GM18520 (cell line): ENCODE results near the gene MYCBPAP.
A peak's percentile ranks its signal among the peaks of the same experiment; 100 is the strongest.

Experiments used
- ATAC-seq: cut with Tn5 transposase; IDR thresholded peaks from one replicate; pipeline ENCODE4 v1.9.1; 2021; ENCODE audit not compliant: unreplicated experiment

The MYCBPAP gene

GRCh38 chr17:50507871-50508572 is at the start of gene MYCBPAP:
Gene MYCBPAP (plus strand): TSS chr17:50508439. CDS start chr17:50508675, 236 bp downstream.
- peak; percentile 54 for ATAC-seq

- ATAC-seq: no peak
Observed at GRCh38 chr17:50458701-50459676, 49.2 kb upstream of the MYCBPAP start.

GRCh38 chr17:50459756-50460155 is 48.5 kb upstream of the MYCBPAP start:
- ATAC-seq: no peak

GRCh38 chr17:50460831-50461526 is 47.3 kb upstream of the MYCBPAP start:
- no peak for ATAC-seq

GRCh38 chr17:50461550-50462132 is 46.6 kb upstream of the MYCBPAP start:
- ATAC-seq: no peak

GRCh38 chr17:50462446-50462845 is 45.8 kb upstream of the MYCBPAP start:
- ATAC-seq: no peak

GRCh38 chr17:50464121-50464520 is 44.1 kb upstream of the MYCBPAP start:
- no peak for ATAC-seq

GRCh38 chr17:50464736-50465135 is 43.5 kb upstream of the MYCBPAP start:
- ATAC-seq: no peak

- ATAC-seq: no peak
Observed at GRCh38 chr17:50465171-50465570, 43.1 kb upstream of the MYCBPAP start.

- no peak for ATAC-seq
Observed at GRCh38 chr17:50465635-50466034, 42.6 kb upstream of the MYCBPAP start.

- ATAC-seq: no peak
Observed at GRCh38 chr17:50466371-50467113, 41.7 kb upstream of the MYCBPAP start.

- no peak for ATAC-seq
Observed at GRCh38 chr17:50467114-50467854, 41.0 kb upstream of the MYCBPAP start.

- ATAC-seq: no peak
Observed at GRCh38 chr17:50467855-50468303, 40.4 kb upstream of the MYCBPAP start.

- ATAC-seq: no peak
Observed at GRCh38 chr17:50468304-50469207, 39.7 kb upstream of the MYCBPAP start, which contains the start of gene CHAD. Gene CHAD (minus strand): TSS chr17:50468880. CDS start chr17:50468813, 67 bp downstream.

- no peak for ATAC-seq
Observed at GRCh38 chr17:50469208-50469605, 39.0 kb upstream of the MYCBPAP start.

GRCh38 chr17:50469671-50470305 is 38.5 kb upstream of the MYCBPAP start:
- no peak for ATAC-seq

GRCh38 chr17:50470426-50470825 is 37.8 kb upstream of the MYCBPAP start:
- ATAC-seq: no peak
